GM19240 (cell line): Measurements from ENCODE around the gene MED7.

Source experiments
- DNase-seq: peaks from one replicate; pipeline ENCODE4 v3.0.0; 2011; ENCODE audit warnings: low spot score; ENCODE audit not compliant: insufficient read length

The MED7 gene

DNA sequence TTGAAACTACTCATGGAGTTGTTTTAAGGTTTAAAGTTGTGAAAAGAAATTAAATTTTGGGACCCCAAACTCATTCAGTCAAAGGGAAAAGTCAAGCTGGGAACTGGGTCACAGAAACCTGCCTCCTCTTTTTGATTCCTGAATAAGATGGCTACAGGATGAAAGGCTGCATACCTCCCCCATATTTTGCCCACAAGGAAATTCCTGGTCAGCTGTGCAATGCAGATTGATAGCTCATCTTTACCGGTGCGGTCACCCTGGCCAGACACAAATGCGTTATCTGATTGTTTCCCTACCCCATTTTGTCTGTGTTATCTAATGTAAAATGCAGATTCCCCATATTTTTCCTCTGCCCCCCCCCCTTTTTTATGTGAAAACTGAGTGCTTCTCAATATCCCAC is 35.2 kb downstream of the MED7 start:
- no peak for DNase-seq

DNA sequence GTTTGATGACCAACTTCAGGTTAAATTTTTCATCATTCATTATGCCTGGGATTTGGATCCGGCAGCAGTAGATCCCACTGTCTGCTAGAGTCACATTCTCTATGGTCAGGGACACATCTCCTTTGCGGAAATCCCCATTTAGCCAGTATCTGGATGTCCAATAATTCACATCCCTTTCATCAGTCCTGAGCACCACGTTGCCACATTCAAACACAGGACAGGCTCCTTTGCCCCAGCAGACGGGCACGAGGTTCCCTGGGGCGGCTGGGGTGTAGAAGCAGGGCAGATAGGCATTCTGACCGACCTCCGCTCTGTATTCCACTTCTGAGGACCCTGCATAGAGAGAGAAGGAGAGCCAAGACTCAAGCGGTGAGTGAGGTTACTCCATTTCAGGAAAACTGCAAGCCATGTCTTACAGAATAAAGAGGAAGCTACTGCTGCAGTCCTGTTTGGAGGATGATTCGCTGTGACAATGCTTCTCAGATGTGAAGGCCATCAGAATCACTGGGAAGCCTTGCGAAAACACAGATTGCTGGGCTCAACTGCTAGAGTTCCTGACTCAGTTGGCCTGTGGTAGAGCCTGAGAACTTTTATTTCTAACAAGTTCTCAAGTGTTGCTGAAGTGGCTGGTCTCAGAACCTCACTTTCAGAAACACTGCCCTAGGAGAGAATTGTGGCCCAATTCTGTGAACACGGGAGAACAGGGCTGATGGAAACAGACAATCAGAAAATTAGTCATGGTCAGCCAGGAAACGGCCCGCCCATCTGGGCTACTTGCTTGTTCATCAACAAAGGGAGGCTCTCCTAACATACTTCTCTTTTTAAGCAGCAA is 35.8 kb downstream of the MED7 start:
- DNase-seq = no peak

DNA sequence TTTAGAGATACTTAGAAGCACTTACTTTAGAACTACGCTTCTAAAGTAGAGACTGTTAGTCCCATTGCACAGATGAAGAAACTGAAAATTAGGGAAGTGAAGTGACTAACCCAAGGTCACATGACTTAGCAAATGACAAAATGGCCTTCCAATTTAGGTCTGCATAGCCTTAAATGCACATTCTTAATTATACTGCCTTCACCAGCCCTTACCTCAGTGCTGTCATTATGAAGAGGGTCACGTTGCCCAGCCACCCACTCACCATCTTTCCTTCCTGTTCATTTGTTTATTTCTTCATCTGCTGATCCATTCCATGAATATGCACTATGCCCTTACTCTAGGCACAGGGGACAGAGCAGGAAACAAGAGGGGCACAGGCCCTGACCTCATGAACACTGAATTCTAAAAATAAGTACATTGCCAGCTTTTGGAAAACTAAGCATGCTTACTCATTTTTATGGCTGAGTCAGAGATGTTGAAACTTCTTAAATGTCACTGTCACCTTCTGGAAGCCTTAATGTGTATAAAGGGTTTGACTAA is 42.5 kb downstream of the MED7 start:
- DNase-seq = no peak

DNA sequence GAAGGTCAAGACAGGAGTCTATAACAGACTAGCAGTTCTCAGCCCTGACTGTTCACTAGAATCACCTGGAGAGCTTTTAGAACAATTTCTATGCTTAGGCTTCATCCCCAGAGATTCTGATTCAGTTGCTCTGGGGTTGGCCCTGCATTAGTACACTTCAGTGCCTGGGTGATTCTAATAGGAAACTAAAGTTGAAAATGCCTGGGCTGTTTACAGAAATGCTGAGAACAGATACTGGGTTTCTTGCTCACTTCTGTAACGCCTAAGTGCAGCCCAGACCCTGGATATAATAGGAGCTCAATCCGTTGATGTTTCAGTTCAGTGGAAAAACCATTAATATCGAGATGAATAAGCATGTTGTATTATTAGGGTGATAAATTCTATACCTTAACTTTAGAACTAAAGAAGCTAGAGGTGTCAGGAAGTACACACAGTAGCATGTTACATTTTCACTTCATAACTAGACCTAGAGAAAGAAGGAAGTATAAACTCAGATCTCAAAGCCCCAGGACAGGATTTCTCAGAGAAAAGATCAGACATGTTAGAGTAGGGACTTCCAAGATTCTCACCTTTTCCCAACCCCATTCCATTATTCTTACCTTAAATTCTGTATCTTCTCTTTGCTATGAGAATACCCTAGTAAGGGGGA is 54.2 kb downstream of the MED7 start:
- DNase-seq = no peak
